ENCODE results near the gene CD207. TPM values are rescaled to one million over a fixed set of nuclear protein-coding genes. Genes with fewer than 3 reads are reported as not detected.

CD207 gene
- total RNA-seq, 4 donors from 2014 or later: 0.39 to 0.92 TPM; not detected in 2

DNA sequence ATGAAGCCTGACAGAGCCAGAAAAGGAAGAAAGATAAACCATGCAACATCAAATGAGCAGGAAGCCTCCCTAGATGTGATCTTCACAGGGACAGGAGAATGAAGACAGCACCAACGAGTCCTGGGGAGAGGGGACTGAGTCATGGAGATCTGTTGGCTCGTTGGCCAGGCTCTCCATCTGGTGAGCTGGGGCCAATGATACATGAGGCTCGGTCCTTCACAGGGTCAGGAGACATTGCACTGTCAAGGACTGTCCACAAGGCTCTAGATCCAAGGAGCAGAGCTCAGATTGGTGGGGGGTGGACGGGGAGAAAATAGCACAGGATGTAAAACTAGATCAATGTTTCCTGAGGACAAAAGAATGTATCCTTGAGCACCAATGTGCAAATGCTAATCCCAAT is 735 bp downstream of the CD207 start:
- Histone ChIP-seq H3K36me3 (no peaks in the 10 kb centered on the region), H3K4me3 (no peak overlapping the region), H3K27me3 (peaks cover 25% of the 10 kb centered on the region), H3K27ac (no peak overlapping the region), H3K9me3 (peaks cover 0 to 11% (median 0%) of the 10 kb centered on the region in 3 donors), H3K4me1 (no peaks in the 10 kb centered on the region)
- WGBS, 2 donors (ENCODE audit: low coverage in 1 of 2): 55 to 74% methylated on average over 3 of the region's 4 CpGs
- no peak for ATAC-seq
- no peak for TF ChIP-seq POLR2A (IDR thresholded peaks at IDR 0.05)
- no peak for TF ChIP-seq POLR2AphosphoS5 (IDR thresholded peaks at IDR 0.05)
- TF ChIP-seq EP300 (IDR thresholded peaks at IDR 0.05): no peak
- TF ChIP-seq, protein P1, sequence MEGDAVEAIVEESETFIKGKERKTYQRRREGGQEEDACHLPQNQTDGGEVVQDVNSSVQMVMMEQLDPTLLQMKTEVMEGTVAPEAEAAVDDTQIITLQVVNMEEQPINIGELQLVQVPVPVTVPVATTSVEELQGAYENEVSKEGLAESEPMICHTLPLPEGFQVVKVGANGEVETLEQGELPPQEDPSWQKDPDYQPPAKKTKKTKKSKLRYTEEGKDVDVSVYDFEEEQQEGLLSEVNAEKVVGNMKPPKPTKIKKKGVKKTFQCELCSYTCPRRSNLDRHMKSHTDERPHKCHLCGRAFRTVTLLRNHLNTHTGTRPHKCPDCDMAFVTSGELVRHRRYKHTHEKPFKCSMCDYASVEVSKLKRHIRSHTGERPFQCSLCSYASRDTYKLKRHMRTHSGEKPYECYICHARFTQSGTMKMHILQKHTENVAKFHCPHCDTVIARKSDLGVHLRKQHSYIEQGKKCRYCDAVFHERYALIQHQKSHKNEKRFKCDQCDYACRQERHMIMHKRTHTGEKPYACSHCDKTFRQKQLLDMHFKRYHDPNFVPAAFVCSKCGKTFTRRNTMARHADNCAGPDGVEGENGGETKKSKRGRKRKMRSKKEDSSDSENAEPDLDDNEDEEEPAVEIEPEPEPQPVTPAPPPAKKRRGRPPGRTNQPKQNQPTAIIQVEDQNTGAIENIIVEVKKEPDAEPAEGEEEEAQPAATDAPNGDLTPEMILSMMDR (IDR thresholded peaks at IDR 0.05): no peak

DNA sequence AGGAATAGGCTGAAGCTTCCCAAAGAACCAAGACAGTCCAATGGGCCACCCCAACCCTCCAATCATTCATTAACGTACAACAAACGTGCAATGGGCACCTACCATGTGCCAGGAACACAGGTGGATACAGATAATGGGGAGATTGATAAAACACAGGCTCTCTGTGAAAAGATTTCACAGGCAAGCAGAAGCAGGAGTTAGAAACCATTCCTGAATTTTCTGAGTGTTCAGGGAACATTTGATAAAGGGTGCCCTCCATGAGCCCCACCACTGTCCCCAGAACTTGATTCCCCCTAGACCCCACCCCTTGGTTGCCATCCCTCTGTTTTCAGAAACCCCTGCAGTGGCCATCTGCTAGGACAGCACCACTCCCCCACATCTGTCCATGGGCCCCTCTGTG is 1.5 kb downstream of the CD207 start:
- TF ChIP-seq POLR2A (IDR thresholded peaks at IDR 0.05) (no peak), POLR2AphosphoS5 (IDR thresholded peaks at IDR 0.05) (no peak), EP300 (IDR thresholded peaks at IDR 0.05) (no peak)
- TF ChIP-seq, protein P1 (IDR thresholded peaks at IDR 0.05): no peak
- H3K9me3 ChIP-seq: peaks cover 0 to 11% (median 0%) of the 10 kb centered on the region in 3 donors
- H3K4me3 ChIP-seq: no peak overlapping the region
- peaks cover 21% of the 10 kb centered on the region for H3K27me3 ChIP-seq
- H3K27ac ChIP-seq: no peak overlapping the region
- H3K36me3 ChIP-seq: no peaks in the 10 kb centered on the region
- WGBS, 2 donors (ENCODE audit: low coverage in 1 of 2): 80 to 90% methylated on average over 1 to 2 of the region's 2 CpGs
- ATAC-seq: no peak
- no peaks in the 10 kb centered on the region for H3K4me1 ChIP-seq

DNA sequence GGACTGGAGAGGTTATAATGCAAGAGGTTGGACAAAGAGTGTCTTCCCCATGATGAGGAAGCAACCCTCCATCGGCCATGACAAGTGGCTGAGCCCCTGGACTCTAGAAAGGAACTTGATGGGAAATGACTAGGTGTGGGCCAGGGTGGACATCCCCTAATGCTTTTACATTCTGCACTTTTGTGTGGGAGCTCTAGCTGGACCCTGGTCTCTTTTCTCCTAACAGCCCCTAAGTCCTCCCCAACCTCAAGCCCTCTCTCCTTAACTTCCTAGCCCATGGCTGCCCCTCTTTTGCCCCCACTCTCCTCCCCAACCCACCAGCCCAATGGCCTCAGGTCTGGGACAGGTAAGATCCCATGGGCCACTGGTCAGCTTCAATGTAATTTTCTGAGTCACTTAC is 2.4 kb downstream of the CD207 start:
- Histone ChIP-seq H3K27me3 (peaks cover 24% of the 10 kb centered on the region), H3K4me3 (no peak overlapping the region), H3K27ac (no peak overlapping the region), H3K4me1 (no peaks in the 10 kb centered on the region), H3K9me3 (peaks cover 0 to 11% (median 0%) of the 10 kb centered on the region in 3 donors), H3K36me3 (no peaks in the 10 kb centered on the region)
- TF ChIP-seq EP300 (IDR thresholded peaks at IDR 0.05) (no peak), POLR2A (IDR thresholded peaks at IDR 0.05) (no peak), POLR2AphosphoS5 (IDR thresholded peaks at IDR 0.05) (no peak)
- TF ChIP-seq, protein P1 (IDR thresholded peaks at IDR 0.05): no peak
- 70% methylated on average over 1 of the region's 1 CpG; no CpG with 5 or more reads in 1 of the 2 donors for WGBS, 2 donors (ENCODE audit: low coverage in 1 of 2)
- no peak for ATAC-seq

DNA sequence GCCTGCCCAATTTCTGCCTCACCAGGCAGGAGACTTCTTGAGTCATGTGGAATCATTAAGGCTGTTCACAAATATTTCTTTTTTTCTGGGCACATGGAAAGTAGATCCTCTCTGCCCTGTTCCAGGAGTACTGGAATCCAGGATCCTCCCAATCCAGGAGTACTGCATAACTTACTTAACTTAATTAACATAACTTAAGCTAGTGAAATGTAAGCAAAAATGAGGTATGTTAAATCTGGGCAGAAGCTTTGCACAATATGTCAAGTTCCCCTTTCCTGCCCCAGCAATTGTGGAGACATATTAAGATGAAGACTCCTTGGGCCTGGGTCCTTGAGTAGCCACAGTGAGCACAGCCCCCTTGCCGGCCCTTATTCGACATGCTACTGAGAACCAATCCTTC is 3.2 kb downstream of the CD207 start:
- TF ChIP-seq, protein P1 (IDR thresholded peaks at IDR 0.05): no peak
- TF ChIP-seq EP300 (IDR thresholded peaks at IDR 0.05): no peak
- no peak for TF ChIP-seq POLR2AphosphoS5 (IDR thresholded peaks at IDR 0.05)
- no peak for TF ChIP-seq POLR2A (IDR thresholded peaks at IDR 0.05)
- Histone ChIP-seq H3K27ac (no peak overlapping the region), H3K4me1 (no peaks in the 10 kb centered on the region), H3K27me3 (peaks cover 24% of the 10 kb centered on the region), H3K4me3 (no peak overlapping the region), H3K9me3 (peaks cover 0 to 11% (median 0%) of the 10 kb centered on the region in 3 donors), H3K36me3 (no peaks in the 10 kb centered on the region)
- ATAC-seq: no peak
- WGBS, 2 donors (ENCODE audit: low coverage in 1 of 2): 95 to 100% methylated on average over 1 to 2 of the region's 2 CpGs

DNA sequence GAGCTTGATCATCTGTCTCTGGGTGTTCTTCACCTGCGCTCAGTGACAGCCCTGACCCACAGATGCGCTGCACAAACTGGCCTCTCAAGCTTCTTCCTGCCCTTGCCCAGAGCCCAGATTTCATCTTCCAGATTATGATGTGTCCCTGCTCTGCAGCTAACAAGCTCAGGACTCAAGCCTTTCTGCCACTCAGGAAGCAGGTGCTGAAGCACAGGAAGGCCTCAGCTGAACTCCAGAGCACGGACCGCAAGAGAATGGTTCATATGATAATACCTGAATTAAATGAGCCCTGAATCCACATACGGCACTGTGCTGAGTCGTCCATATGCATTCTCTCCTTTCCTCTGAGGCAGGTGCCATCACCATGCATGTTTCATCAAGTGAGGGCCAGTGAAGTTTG is 3.8 kb downstream of the CD207 start:
- WGBS, 2 donors (ENCODE audit: low coverage in 1 of 2): 55% methylated on average over 2 of the region's 6 CpGs; no CpG with 5 or more reads in 1 of the 2 donors

More for the DNA sequence above, 3.8 kb downstream of the CD207 start:
- Histone ChIP-seq H3K27ac (no peak overlapping the region), H3K27me3 (peaks cover 24% of the 10 kb centered on the region), H3K9me3 (peaks cover 0 to 11% (median 0%) of the 10 kb centered on the region in 3 donors), H3K36me3 (no peaks in the 10 kb centered on the region), H3K4me1 (no peaks in the 10 kb centered on the region), H3K4me3 (no peak overlapping the region)
- no peak for ATAC-seq
- TF ChIP-seq POLR2AphosphoS5 (IDR thresholded peaks at IDR 0.05) (no peak), POLR2A (IDR thresholded peaks at IDR 0.05) (no peak), EP300 (IDR thresholded peaks at IDR 0.05) (no peak)
- TF ChIP-seq, protein P1 (IDR thresholded peaks at IDR 0.05): no peak

Measured in gastroesophageal sphincter (tissue), 4 donors.